ENCODE measurements around the gene NELFA. TPM values are rescaled to one million over a fixed set of nuclear protein-coding genes. Genes with fewer than 3 reads are reported as not detected.

The NELFA gene
- total RNA-seq, 4 donors from 2014 or later, result 29.3 to 45.3 (median 35.7) TPM

- WGBS, 2 donors, result 93 to 94% methylated on average over 7 of the region's 7 CpGs
- intact Hi-C loops (cut with DNase I; ENCODE audit: low total_unique reads), result no loop called here
- DNase-seq (ENCODE audit: low spot score in 2 of 2), result no peak
Measured at GRCh38 chr4:1940566-1940965, 68.2 kb downstream of the NELFA start.

GRCh38 chr4:1939664-1940509, 68.9 kb downstream of the NELFA start:
- DNase-seq (ENCODE audit: low spot score in 2 of 2), result no peak

More at GRCh38 chr4:1940566-1940965, 68.2 kb downstream of the NELFA start:
- TF ChIP-seq CTCF (IDR thresholded peaks at IDR 0.05), result no peak
- TF ChIP-seq POLR2A (IDR thresholded peaks at IDR 0.05), result no peak
- no peak overlapping the region for H3K4me3 ChIP-seq (ENCODE audit: low read depth, poor library complexity, severe bottlenecking)

GRCh38 chr4:1938027-1938426, 70.7 kb downstream of the NELFA start:
- 96 to 97% methylated on average over 8 of the region's 8 CpGs for WGBS, 2 donors
- TF ChIP-seq POLR2A (IDR thresholded peaks at IDR 0.05), result no peak
- TF ChIP-seq CTCF (IDR thresholded peaks at IDR 0.05), result no peak
- intact Hi-C loops (cut with DNase I; ENCODE audit: low total_unique reads), result no loop called here
- H3K4me3 ChIP-seq (ENCODE audit: low read depth, poor library complexity, severe bottlenecking), result no peak overlapping the region
- DNase-seq (ENCODE audit: low spot score in 2 of 2), result no peak

More at GRCh38 chr4:1939664-1940509, 68.9 kb downstream of the NELFA start:
- WGBS, 2 donors, result 82 to 85% methylated on average over 11 of the region's 11 CpGs
- TF ChIP-seq CTCF (IDR thresholded peaks at IDR 0.05), result no peak
- no peak overlapping the region for H3K4me3 ChIP-seq (ENCODE audit: low read depth, poor library complexity, severe bottlenecking)
- intact Hi-C loops (cut with DNase I; ENCODE audit: low total_unique reads), result no loop called here

- intact Hi-C loops (cut with DNase I; ENCODE audit: low total_unique reads), result no loop called here
- no peak for DNase-seq (ENCODE audit: low spot score in 2 of 2)
- WGBS, 2 donors, result 94 to 98% methylated on average over 3 of the region's 3 CpGs
- TF ChIP-seq POLR2A (IDR thresholded peaks at IDR 0.05), result no peak
- no peak overlapping the region for H3K4me3 ChIP-seq (ENCODE audit: low read depth, poor library complexity, severe bottlenecking)
Measured at GRCh38 chr4:1937550-1937949, 71.2 kb downstream of the NELFA start.

GRCh38 chr4:1933700-1934099, 75.1 kb downstream of the NELFA start:
- no peak for TF ChIP-seq POLR2A (IDR thresholded peaks at IDR 0.05)
- TF ChIP-seq CTCF (IDR thresholded peaks at IDR 0.05), result no peak
- DNase-seq (ENCODE audit: low spot score in 2 of 2), result no peak
- intact Hi-C loops (cut with DNase I; ENCODE audit: low total_unique reads), result no loop called here
- WGBS, 2 donors, result 92 to 96% methylated on average over 3 of the region's 3 CpGs
- no peak overlapping the region for H3K4me3 ChIP-seq (ENCODE audit: low read depth, poor library complexity, severe bottlenecking)

- 95 to 98% methylated on average over 12 to 13 of the region's 13 CpGs for WGBS, 2 donors
- no peak for TF ChIP-seq POLR2A (IDR thresholded peaks at IDR 0.05)
- TF ChIP-seq CTCF (IDR thresholded peaks at IDR 0.05), result no peak
- intact Hi-C loops (cut with DNase I; ENCODE audit: low total_unique reads), result no loop called here
- DNase-seq (ENCODE audit: low spot score in 2 of 2), result no peak
- no peak overlapping the region for H3K4me3 ChIP-seq (ENCODE audit: low read depth, poor library complexity, severe bottlenecking)
Measured at GRCh38 chr4:1932736-1933135, 76.0 kb downstream of the NELFA start.

MicroRNAs encoded within 50 kb of the gene (microRNA counts, 767-probe panel; counts per million panel counts)
- microRNA hsa-miR-943, result 0 to 358 counts per million in 2 donors

Small RNAs within 50 kb of the gene (microRNA-seq; reads per million reads assigned to microRNA genes)
- 0 reads per million in 2 donors for gene MIR943 (ENCODE audit: borderline number of aligned reads in 1 of 2, borderline replicate concordance in 2 of 2)

Other genes with a start within 250 kb of the NELFA start
- 100 to 1,000 TPM; 438 to 805 (median 489) TPM for gene FGFR3, start 215.7 kb downstream of the NELFA start, total RNA-seq
- 10 to 100 TPM; 27.2 to 49.9 (median 39.0) TPM for gene LETM1, start 152.8 kb downstream of the NELFA start, total RNA-seq
- 10 to 100 TPM; 17.3 to 23.6 (median 19.4) TPM for gene NSD2, start 137.6 kb downstream of the NELFA start, total RNA-seq
- 1 to 10 TPM in 2 of 4 donors, under 1 TPM in 2; 0.39 to 1.4 (median 0.97) TPM for gene NAT8L, start 50.4 kb upstream of the NELFA start, total RNA-seq
- 10 to 100 TPM in 3 of 4 donors, 1 to 10 TPM in 1; 6.8 to 15.3 (median 12.4) TPM for gene HAUS3, start 233.1 kb upstream of the NELFA start, total RNA-seq
- 1 to 10 TPM in 2 of 4 donors, under 1 TPM in 2; 0.30 to 3.3 (median 0.89) TPM for gene POLN, start 233.1 kb upstream of the NELFA start, total RNA-seq

Measured in lower leg skin (tissue), 4 donors.